ENCODE measurements around the gene GPR173. TPM values are rescaled to one million over a fixed set of nuclear protein-coding genes. Genes with fewer than 3 reads are reported as not detected.

Gene GPR173
- total RNA-seq (4.4 TPM), polyA plus RNA-seq (ENCODE audit: insufficient read depth in 1 of 8, insufficient read length in 8 of 8, low replicate concordance in 1 of 8) (10 to 100 TPM in 2 of 8 donors, 1 to 10 TPM in 6; 5.7 to 11.3 (median 9.2) TPM)
- long read RNA-seq, donor 1, full-length matches to known transcripts: 1 of 1 reads
- long read RNA-seq, donor 1, partial matches to known transcripts: 0 of 1 reads
- long read RNA-seq, donor 1, other reads (novel, unspliced or antisense): 0 of 1 reads
- long read RNA-seq, donor 2: 0 reads
- long read RNA-seq, donor 3: 0 reads
- long read RNA-seq, donor 4: 0 reads
- long read RNA-seq, donor 5: 0 reads
- long read RNA-seq, donor 6, partial matches to known transcripts: 0 of 1 reads
- long read RNA-seq, donor 6, other reads (novel, unspliced or antisense): 0 of 1 reads
- long read RNA-seq, donor 7, full-length matches to known transcripts: 2 of 2 reads
- long read RNA-seq, donor 7, partial matches to known transcripts: 0 of 2 reads
- long read RNA-seq, donor 7, other reads (novel, unspliced or antisense): 0 of 2 reads
- long read RNA-seq, donor 8, partial matches to known transcripts: 0 of 1 reads
- long read RNA-seq, donor 8, other reads (novel, unspliced or antisense): 0 of 1 reads
- long read RNA-seq, donor 9, full-length matches to known transcripts: 1 of 1 reads
- long read RNA-seq, donor 9, partial matches to known transcripts: 0 of 1 reads
- long read RNA-seq, donor 9, other reads (novel, unspliced or antisense): 0 of 1 reads
- long read RNA-seq, donor 10: 0 reads
- long read RNA-seq, donor 11, full-length matches to known transcripts: 1 of 1 reads
- long read RNA-seq, donor 11, partial matches to known transcripts: 0 of 1 reads
- long read RNA-seq, donor 11, other reads (novel, unspliced or antisense): 0 of 1 reads

- Histone ChIP-seq H3K4me1 (ENCODE audit: control insufficient read depth, insufficient read depth, low read length) (peaks cover 4% of the 10 kb centered on the region), H3K27me3 (ENCODE audit: control insufficient read depth, insufficient read depth, low read length) (peaks cover 44% of the 10 kb centered on the region), H3K4me3 (ENCODE audit: low read length) (peak within 1 kb of the TSS; percentile 54), H3K36me3 (ENCODE audit: control insufficient read depth, insufficient read depth, low read length) (peaks cover 3% of the 10 kb centered on the region), H3K27ac (ENCODE audit: low read length) (peak within 1 kb of the TSS; percentile 59), H3K9me3 (replicated peaks; ENCODE audit: control insufficient read depth, low read depth, low read length) (no peaks in the 10 kb centered on the region)
- DNase-seq: peak; percentile 81
- WGBS (ENCODE audit: insufficient coverage): 28% methylated on average over 10 of the region's 38 CpGs
Observed at GRCh38 chrX:53048169-53049126, at the start of gene GPR173. Gene GPR173, plus strand, starts transcription at chrX:53048789. Its CDS starts 27,833 bp downstream, at chrX:53076622.

GRCh38 chrX:53000447-53001135, 48.0 kb upstream of the GPR173 start:
- Histone ChIP-seq H3K27ac (ENCODE audit: low read length) (no peak overlapping the region), H3K4me1 (ENCODE audit: control insufficient read depth, insufficient read depth, low read length) (peaks cover 8% of the 10 kb centered on the region), H3K27me3 (ENCODE audit: control insufficient read depth, insufficient read depth, low read length) (peaks cover 74% of the 10 kb centered on the region), H3K4me3 (ENCODE audit: low read length) (peak overlapping the region; percentile 8), H3K9me3 (replicated peaks; ENCODE audit: control insufficient read depth, low read depth, low read length) (no peaks in the 10 kb centered on the region), H3K36me3 (ENCODE audit: control insufficient read depth, insufficient read depth, low read length) (no peaks in the 10 kb centered on the region)
- no peak for DNase-seq
- 52% methylated on average over 24 of the region's 36 CpGs for WGBS (ENCODE audit: insufficient coverage)

GRCh38 chrX:53001958-53002357, 46.6 kb upstream of the GPR173 start:
- no peak for DNase-seq
- WGBS (ENCODE audit: insufficient coverage): 51% methylated on average over 2 of the region's 2 CpGs
- H3K4me3 ChIP-seq (ENCODE audit: low read length): no peak overlapping the region
- no peaks in the 10 kb centered on the region for H3K36me3 ChIP-seq (ENCODE audit: control insufficient read depth, insufficient read depth, low read length)
- no peak overlapping the region for H3K27ac ChIP-seq (ENCODE audit: low read length)
- no peaks in the 10 kb centered on the region for H3K9me3 ChIP-seq (replicated peaks; ENCODE audit: control insufficient read depth, low read depth, low read length)
- H3K27me3 ChIP-seq (ENCODE audit: control insufficient read depth, insufficient read depth, low read length): peaks cover 73% of the 10 kb centered on the region
- H3K4me1 ChIP-seq (ENCODE audit: control insufficient read depth, insufficient read depth, low read length): peaks cover 3% of the 10 kb centered on the region

- H3K4me1 ChIP-seq (ENCODE audit: control insufficient read depth, insufficient read depth, low read length): peaks cover 3% of the 10 kb centered on the region
- H3K36me3 ChIP-seq (ENCODE audit: control insufficient read depth, insufficient read depth, low read length): no peaks in the 10 kb centered on the region
- no peak overlapping the region for H3K4me3 ChIP-seq (ENCODE audit: low read length)
- no peak overlapping the region for H3K27ac ChIP-seq (ENCODE audit: low read length)
- DNase-seq: no peak
- peaks cover 72% of the 10 kb centered on the region for H3K27me3 ChIP-seq (ENCODE audit: control insufficient read depth, insufficient read depth, low read length)
- 76% methylated on average over 3 of the region's 6 CpGs for WGBS (ENCODE audit: insufficient coverage)
- no peaks in the 10 kb centered on the region for H3K9me3 ChIP-seq (replicated peaks; ENCODE audit: control insufficient read depth, low read depth, low read length)
Observed at GRCh38 chrX:53003111-53003510, 45.5 kb upstream of the GPR173 start.

- Histone ChIP-seq H3K27ac (ENCODE audit: low read length) (no peak overlapping the region), H3K4me3 (ENCODE audit: low read length) (no peak overlapping the region), H3K4me1 (ENCODE audit: control insufficient read depth, insufficient read depth, low read length) (peaks cover 3% of the 10 kb centered on the region), H3K36me3 (ENCODE audit: control insufficient read depth, insufficient read depth, low read length) (no peaks in the 10 kb centered on the region), H3K27me3 (ENCODE audit: control insufficient read depth, insufficient read depth, low read length) (peaks cover 66% of the 10 kb centered on the region), H3K9me3 (replicated peaks; ENCODE audit: control insufficient read depth, low read depth, low read length) (peaks cover 6% of the 10 kb centered on the region)
- no peak for DNase-seq
- WGBS (ENCODE audit: insufficient coverage): 67% methylated on average over 3 of the region's 4 CpGs
Observed at GRCh38 chrX:53004038-53004437, 44.6 kb upstream of the GPR173 start.

GRCh38 chrX:53004811-53005210, 43.8 kb upstream of the GPR173 start:
- Histone ChIP-seq H3K4me1 (ENCODE audit: control insufficient read depth, insufficient read depth, low read length) (peaks cover 3% of the 10 kb centered on the region), H3K36me3 (ENCODE audit: control insufficient read depth, insufficient read depth, low read length) (no peaks in the 10 kb centered on the region), H3K4me3 (ENCODE audit: low read length) (no peak overlapping the region), H3K9me3 (replicated peaks; ENCODE audit: control insufficient read depth, low read depth, low read length) (peaks cover 9% of the 10 kb centered on the region), H3K27ac (ENCODE audit: low read length) (no peak overlapping the region), H3K27me3 (ENCODE audit: control insufficient read depth, insufficient read depth, low read length) (peaks cover 62% of the 10 kb centered on the region)
- WGBS (ENCODE audit: insufficient coverage): 14% methylated on average over 2 of the region's 4 CpGs
- peak; percentile 54 for DNase-seq

GRCh38 chrX:53005327-53005726, 43.3 kb upstream of the GPR173 start:
- H3K36me3 ChIP-seq (ENCODE audit: control insufficient read depth, insufficient read depth, low read length): no peaks in the 10 kb centered on the region
- H3K4me1 ChIP-seq (ENCODE audit: control insufficient read depth, insufficient read depth, low read length): peaks cover 1% of the 10 kb centered on the region
- no peak for DNase-seq
- H3K9me3 ChIP-seq (replicated peaks; ENCODE audit: control insufficient read depth, low read depth, low read length): peaks cover 9% of the 10 kb centered on the region
- WGBS (ENCODE audit: insufficient coverage): 40% methylated on average over 1 of the region's 3 CpGs
- H3K4me3 ChIP-seq (ENCODE audit: low read length): no peak overlapping the region
- H3K27me3 ChIP-seq (ENCODE audit: control insufficient read depth, insufficient read depth, low read length): peaks cover 57% of the 10 kb centered on the region
- no peak overlapping the region for H3K27ac ChIP-seq (ENCODE audit: low read length)

- DNase-seq: no peak
- H3K27ac ChIP-seq (ENCODE audit: low read length): no peak overlapping the region
- H3K4me3 ChIP-seq (ENCODE audit: low read length): no peak overlapping the region
- no CpG with 5 or more reads among the region's 1 CpG for WGBS (ENCODE audit: insufficient coverage)
- no peaks in the 10 kb centered on the region for H3K4me1 ChIP-seq (ENCODE audit: control insufficient read depth, insufficient read depth, low read length)
- H3K36me3 ChIP-seq (ENCODE audit: control insufficient read depth, insufficient read depth, low read length): no peaks in the 10 kb centered on the region
- peaks cover 33% of the 10 kb centered on the region for H3K27me3 ChIP-seq (ENCODE audit: control insufficient read depth, insufficient read depth, low read length)
- peaks cover 9% of the 10 kb centered on the region for H3K9me3 ChIP-seq (replicated peaks; ENCODE audit: control insufficient read depth, low read depth, low read length)
Observed at GRCh38 chrX:53009032-53009431, 39.6 kb upstream of the GPR173 start.

- Histone ChIP-seq H3K9me3 (replicated peaks; ENCODE audit: control insufficient read depth, low read depth, low read length) (peaks cover 9% of the 10 kb centered on the region), H3K36me3 (ENCODE audit: control insufficient read depth, insufficient read depth, low read length) (no peaks in the 10 kb centered on the region), H3K4me1 (ENCODE audit: control insufficient read depth, insufficient read depth, low read length) (no peaks in the 10 kb centered on the region), H3K27me3 (ENCODE audit: control insufficient read depth, insufficient read depth, low read length) (peaks cover 21% of the 10 kb centered on the region), H3K27ac (ENCODE audit: low read length) (no peak overlapping the region), H3K4me3 (ENCODE audit: low read length) (no peak overlapping the region)
- no peak for DNase-seq
- WGBS (ENCODE audit: insufficient coverage): no CpG with 5 or more reads among the region's 1 CpG
Observed at GRCh38 chrX:53013291-53013690, 35.3 kb upstream of the GPR173 start.

Data from muscle of leg (tissue), 16 donors.